HG03342 (cell line): ENCODE results near the gene APOM.

ENCODE experiments used
- ATAC-seq: cut with Tn5 transposase; IDR thresholded peaks from one replicate; pipeline ENCODE4 v1.9.1; 2021; ENCODE audit warnings: mild to moderate bottlenecking, moderate library complexity; ENCODE audit not compliant: unreplicated experiment

APOM gene

DNA sequence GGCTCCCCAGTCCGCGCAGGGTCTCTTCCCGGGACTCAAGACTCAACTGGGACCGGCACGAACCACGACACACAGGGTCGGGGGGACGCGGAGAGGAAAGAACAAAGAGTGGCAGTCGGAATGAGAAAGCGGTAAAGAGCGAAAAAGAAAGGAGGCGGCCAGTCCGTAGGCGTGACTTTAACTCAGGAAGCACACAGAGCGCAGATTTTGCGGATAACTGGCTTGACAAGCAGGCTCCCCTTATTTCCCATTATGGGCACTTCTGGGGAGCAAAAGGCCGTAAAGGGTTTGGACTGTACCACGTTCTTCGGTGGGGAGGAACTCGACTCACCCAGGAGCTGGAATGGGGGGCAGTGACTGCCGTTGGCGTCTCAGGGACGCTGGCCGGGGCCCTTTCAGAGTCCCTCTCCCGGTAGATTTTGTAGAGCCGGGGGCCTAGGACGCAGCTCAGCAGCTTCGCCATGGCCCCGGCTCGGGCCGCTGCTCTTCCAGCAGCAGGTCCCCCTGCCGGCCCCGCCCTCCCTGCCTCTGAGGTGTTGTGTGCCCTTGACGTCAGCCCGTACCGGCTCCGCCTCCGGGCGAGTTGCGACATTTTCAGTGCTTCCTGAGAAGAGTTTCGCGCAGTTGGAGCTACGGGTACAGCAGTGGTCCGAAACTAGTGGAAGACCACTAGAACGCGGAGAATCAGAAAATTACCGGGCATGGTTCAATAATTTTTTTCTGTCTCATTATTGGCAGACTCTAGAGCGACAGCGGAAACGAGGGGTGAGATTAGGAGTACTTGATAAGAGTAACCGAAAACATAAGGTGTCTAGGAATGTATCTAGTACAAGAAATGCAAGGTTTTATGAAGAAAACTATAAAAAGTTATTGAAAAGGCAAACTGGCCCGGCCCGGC lies 47.4 kb downstream of the APOM start, which contains the start of gene ABHD16A:
Gene ABHD16A (minus strand): TSS at position 506 of the 898 bp plus-strand sequence. CDS start 43 bp downstream, at position 463.
- ATAC-seq = peak; percentile 89

DNA sequence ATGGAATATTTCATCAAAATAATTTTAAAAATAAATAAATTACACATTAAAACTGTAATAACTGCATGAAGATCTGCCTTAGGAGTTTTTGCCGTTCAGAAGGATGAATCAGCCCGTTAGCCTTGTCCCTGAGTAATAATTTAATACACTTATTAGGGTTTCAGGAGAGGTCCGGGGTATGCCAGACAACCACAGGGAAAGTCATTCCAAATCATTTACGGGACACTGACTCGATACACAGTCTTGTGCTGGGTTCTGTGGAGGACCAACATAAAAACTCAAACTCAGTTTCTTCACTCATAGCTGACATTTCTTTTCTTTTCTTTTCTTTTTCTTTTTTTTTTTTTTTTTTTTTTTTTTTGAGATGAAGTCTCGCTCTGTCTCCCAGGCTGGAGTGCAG lies 50.2 kb downstream of the APOM start:
- ATAC-seq = no peak

DNA sequence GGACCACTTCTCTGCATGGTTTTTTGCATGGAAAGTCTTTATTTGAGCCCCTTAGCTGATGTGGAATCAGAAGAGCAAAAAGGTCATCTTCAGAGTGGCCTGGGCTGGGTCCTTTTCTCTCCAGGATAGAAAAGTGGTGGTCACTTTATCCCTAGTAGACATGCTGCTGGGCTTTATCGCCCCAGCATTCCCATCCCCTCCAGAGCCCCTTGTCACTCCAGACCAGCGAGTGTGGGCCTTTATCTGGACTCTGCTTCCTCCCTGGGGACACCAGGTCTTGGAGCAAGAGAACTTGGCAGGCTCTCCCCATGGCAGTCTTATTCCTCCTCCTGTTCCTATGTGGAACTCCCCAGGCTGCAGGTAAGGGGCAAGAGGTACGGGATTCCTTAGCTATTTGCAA lies 50.9 kb downstream of the APOM start, which contains the start of gene LY6G6F:
Gene LY6G6F (plus strand): TSS at position 268 of the 400 bp plus-strand sequence. CDS start 41 bp downstream, at position 309.
- no peak for ATAC-seq

DNA sequence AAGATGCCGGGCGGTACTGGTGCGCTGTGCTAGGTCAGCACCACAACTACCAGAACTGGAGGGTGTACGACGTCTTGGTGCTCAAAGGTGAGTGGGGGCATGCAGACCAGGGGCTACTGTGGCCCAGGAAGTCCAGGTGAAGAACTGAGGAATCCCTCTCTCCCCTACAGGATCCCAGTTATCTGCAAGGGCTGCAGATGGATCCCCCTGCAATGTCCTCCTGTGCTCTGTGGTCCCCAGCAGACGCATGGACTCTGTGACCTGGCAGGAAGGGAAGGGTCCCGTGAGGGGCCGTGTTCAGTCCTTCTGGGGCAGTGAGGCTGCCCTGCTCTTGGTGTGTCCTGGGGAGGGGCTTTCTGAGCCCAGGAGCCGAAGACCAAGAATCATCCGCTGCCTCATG lies 52.0 kb downstream of the APOM start:
- no peak for ATAC-seq
